NCI-H526 treated with DMSO at 0.1 percent for 48 hours (cell line): ENCODE data around the gene PHPT1.

Source experiments
- DNase-seq: peaks from one replicate; lab custom pipeline; 2025; lab: John Stamatoyannopoulos, UW

The PHPT1 gene

GRCh38 chr9:136886610-136887597 lies 37.7 kb downstream of the PHPT1 start:
- DNase-seq, result no peak

- no peak for DNase-seq
Observed at GRCh38 chr9:136888454-136888853, 39.2 kb downstream of the PHPT1 start.

- no peak for DNase-seq
Observed at GRCh38 chr9:136889858-136890257, 40.6 kb downstream of the PHPT1 start.

DNA sequence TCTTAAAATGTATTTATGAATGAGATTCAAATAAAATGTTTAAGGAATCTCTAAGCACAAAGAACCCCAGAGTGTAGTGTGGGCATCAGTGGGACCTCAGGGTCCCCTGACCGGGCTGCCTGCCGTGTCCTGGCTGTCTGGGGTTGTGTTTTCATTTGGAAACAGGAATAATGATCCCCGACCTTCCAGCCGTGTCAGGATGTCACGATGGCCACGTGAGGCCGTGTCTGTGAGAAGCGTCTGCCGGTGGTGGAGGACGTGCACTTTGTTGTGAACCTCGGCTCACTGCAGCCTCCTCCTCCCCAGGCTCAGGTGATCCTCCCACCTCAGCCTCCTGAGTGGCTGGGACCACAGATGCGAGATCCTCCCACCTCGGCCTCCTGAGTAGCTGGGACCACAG lies 41.5 kb downstream of the PHPT1 start:
- no peak for DNase-seq

DNA sequence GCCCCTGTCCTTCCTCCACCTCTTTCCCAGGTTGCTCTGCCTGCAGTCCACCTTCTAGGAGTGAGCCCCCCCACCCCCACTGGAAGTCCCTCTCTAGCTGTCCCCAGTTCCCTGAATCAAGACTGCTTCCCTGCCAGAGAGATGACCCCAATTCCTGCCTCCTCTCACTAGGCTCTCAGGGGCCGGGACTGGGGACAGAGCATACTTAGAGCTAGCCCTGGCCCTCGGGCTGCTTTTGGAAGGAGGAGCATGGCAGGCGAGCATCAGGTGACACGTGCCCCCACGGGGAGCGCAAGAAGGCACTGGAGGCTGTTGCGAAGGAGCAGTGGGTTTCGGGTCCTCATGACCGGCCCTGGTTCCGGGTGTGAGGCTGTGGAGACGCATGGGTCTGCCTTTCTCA lies 46.8 kb downstream of the PHPT1 start:
- no peak for DNase-seq

GRCh38 chr9:136898483-136899100 lies 49.4 kb downstream of the PHPT1 start:
- no peak for DNase-seq

DNA sequence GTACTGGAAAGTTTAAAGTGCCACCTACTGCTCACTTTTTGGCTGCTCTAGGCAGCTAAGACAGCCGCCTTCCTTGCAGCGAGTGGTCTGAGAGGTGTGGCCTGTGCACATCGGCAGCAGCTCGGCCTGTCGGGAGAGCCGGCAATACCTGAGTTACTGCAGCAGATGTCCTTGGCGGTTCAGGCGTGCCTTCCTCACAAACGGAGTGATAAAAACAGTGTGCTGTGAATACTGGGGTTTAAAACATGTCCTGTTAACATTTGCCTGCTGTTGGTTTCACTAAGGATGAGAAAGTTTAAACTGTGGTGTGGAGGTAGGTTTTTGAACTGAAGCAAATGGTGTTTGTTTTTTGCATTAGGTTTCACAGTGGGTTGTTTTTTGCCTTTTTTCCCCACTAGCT lies 50.0 kb downstream of the PHPT1 start:
- no peak for DNase-seq

DNA sequence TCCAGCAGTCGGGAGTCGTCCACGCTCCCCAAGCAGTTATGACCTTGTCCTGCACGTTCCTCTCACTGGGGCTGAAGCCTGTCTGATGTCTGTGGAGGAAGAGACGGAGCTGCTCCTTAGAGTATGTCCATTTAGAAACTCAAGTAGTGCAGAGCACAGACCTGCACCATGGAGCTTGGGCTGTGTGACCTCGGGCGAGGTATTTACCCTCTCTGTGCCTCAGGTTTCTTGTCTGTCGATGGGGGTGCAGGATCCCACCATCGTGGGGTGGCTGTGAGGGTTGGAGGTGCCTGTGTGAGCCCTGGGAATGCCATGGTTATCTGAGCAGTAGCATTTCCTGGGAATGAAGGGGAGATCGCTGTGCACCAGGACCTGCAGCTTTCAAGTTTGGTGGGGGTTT lies 51.3 kb downstream of the PHPT1 start:
- DNase-seq, result no peak
